Measurements from ENCODE around the gene GABRA5.
"Not testable (repeated sequence)": the region's sequence is repeated elsewhere in the genome, so short reads cannot be mapped to it uniquely, and the experiment has no call there.

Gene GABRA5

GRCh38 chr15:26866298-26867199 is at the start of gene GABRA5:
Gene GABRA5 (plus strand): TSS chr15:26867062. CDS start chr15:26869249, 2,187 bp downstream.
- TF ChIP-seq CTCF (IDR thresholded peaks at IDR 0.05; ENCODE audit: control extremely low read depth, extremely low read depth, low read depth, missing control alignments), result no peak
- POLR2A ChIA-PET, result no interaction called here
- no peak for DNase-seq (ENCODE audit: extremely low spot score)
- CTCF ChIA-PET, result no interaction called here

GRCh38 chr15:26831191-26831590 is 35.7 kb upstream of the GABRA5 start:
- CTCF ChIA-PET; DNase-seq (ENCODE audit: extremely low spot score); POLR2A ChIA-PET: not testable (repeated sequence)

- ChIA-PET CTCF (no interaction called here), POLR2A (no interaction called here)
- no peak for TF ChIP-seq CTCF (IDR thresholded peaks at IDR 0.05; ENCODE audit: control extremely low read depth, extremely low read depth, low read depth, missing control alignments)
Observed at GRCh38 chr15:26831951-26832350, 34.9 kb upstream of the GABRA5 start.

GRCh38 chr15:26838742-26839460 is 28.0 kb upstream of the GABRA5 start:
- ChIA-PET CTCF (interaction anchor here (1.0 to 1.5 kb wide), 2 partner anchors 9 to 18 kb away, joined by 3 read pairs; no protein-coding TSS in a partner anchor), POLR2A (no interaction called here)
- DNase-seq (ENCODE audit: extremely low spot score), result no peak
- peak; percentile 14 for TF ChIP-seq CTCF (IDR thresholded peaks at IDR 0.05; ENCODE audit: control extremely low read depth, extremely low read depth, low read depth, missing control alignments)

More at GRCh38 chr15:26831951-26832350, 34.9 kb upstream of the GABRA5 start:
- no peak for DNase-seq (ENCODE audit: extremely low spot score)

- no peak for DNase-seq (ENCODE audit: extremely low spot score)
- POLR2A ChIA-PET, result no interaction called here
- no peak for TF ChIP-seq CTCF (IDR thresholded peaks at IDR 0.05; ENCODE audit: control extremely low read depth, extremely low read depth, low read depth, missing control alignments)
- CTCF ChIA-PET, result no interaction called here
Observed at GRCh38 chr15:26841514-26841913, 25.3 kb upstream of the GABRA5 start.

- TF ChIP-seq CTCF (IDR thresholded peaks at IDR 0.05; ENCODE audit: control extremely low read depth, extremely low read depth, low read depth, missing control alignments), result no peak
- POLR2A ChIA-PET, result no interaction called here
- no peak for DNase-seq (ENCODE audit: extremely low spot score)
- CTCF ChIA-PET, result no interaction called here
Observed at GRCh38 chr15:26841941-26842340, 24.9 kb upstream of the GABRA5 start.

- ChIA-PET CTCF (no interaction called here), POLR2A (no interaction called here)
- DNase-seq (ENCODE audit: extremely low spot score), result no peak
- TF ChIP-seq CTCF (IDR thresholded peaks at IDR 0.05; ENCODE audit: control extremely low read depth, extremely low read depth, low read depth, missing control alignments), result no peak
Observed at GRCh38 chr15:26842391-26842790, 24.5 kb upstream of the GABRA5 start.

Measured in GM10248 (cell line).